Measurements from ENCODE around the gene SCAF1. TPM values are rescaled to one million over a fixed set of nuclear protein-coding genes. Genes with fewer than 3 reads are reported as not detected.

SCAF1 gene
- total and polyA plus RNA-seq, 9 of the 15 experiments (the other 6 are each of a cell fraction or from before 2014, with no cell fraction given) = 0.20 to 79.0 (median 4.9) TPM

- TF ChIP-seq CEBPG (CRISPR knock-in tag; IDR thresholded peaks at IDR 0.05) = no peak
- TF ChIP-seq CEBPG (tag; conservative IDR thresholded peaks at IDR 0.05 in 1 of 2, IDR thresholded peaks at IDR 0.05 in 1 of 2) = peak in 1 of 2 experiments; percentile 36; a peak in 1 of 4 replicates
- TF ChIP-seq TOE1 (IDR thresholded peaks at IDR 0.05; ENCODE audit: borderline replicate concordance) = no peak
- TF ChIP-seq TOE1 (CRISPR knock-in tag; IDR thresholded peaks at IDR 0.05; ENCODE audit: borderline replicate concordance, low read depth) = no peak
- TF ChIP-seq CEBPB (tag; IDR thresholded peaks at IDR 0.05) = peak; percentile 58; the same call in 1 of the 2 replicates
- TF ChIP-seq CC2D1A (IDR thresholded peaks at IDR 0.05) = peak; percentile 68
- peak; percentile 72; the same call in 1 of the 2 replicates for TF ChIP-seq KAT7 (CRISPR knock-in tag; IDR thresholded peaks at IDR 0.05; ENCODE audit: borderline replicate concordance)
- TF ChIP-seq ZBTB34 (CRISPR knock-in tag; IDR thresholded peaks at IDR 0.05) = no peak
- TF ChIP-seq PHB (CRISPR knock-in tag; IDR thresholded peaks at IDR 0.05) = no peak
- TF ChIP-seq RAD21 (CRISPR knock-in tag; conservative IDR thresholded peaks at IDR 0.05 in 1 of 2, IDR thresholded peaks at IDR 0.05 in 1 of 2) = peak; percentile 60 to 73
- TF ChIP-seq ZNF511 (CRISPR knock-in tag; IDR thresholded peaks at IDR 0.05) = peak; percentile 45; the same call in 1 of the 2 replicates
- no peak for TF ChIP-seq DMBX1 (CRISPR knock-in tag; IDR thresholded peaks at IDR 0.05; ENCODE audit: borderline replicate concordance)
- TF ChIP-seq NR3C1 (CRISPR knock-in tag; IDR thresholded peaks at IDR 0.05) = no peak
- TF ChIP-seq CREM (IDR thresholded peaks at IDR 0.05; ENCODE audit: low read depth) = peak; percentile 50; the same call in 1 of the 2 replicates
- no peak for TF ChIP-seq CBFB (CRISPR knock-in tag; IDR thresholded peaks at IDR 0.05)
- TF ChIP-seq, protein P1, sequence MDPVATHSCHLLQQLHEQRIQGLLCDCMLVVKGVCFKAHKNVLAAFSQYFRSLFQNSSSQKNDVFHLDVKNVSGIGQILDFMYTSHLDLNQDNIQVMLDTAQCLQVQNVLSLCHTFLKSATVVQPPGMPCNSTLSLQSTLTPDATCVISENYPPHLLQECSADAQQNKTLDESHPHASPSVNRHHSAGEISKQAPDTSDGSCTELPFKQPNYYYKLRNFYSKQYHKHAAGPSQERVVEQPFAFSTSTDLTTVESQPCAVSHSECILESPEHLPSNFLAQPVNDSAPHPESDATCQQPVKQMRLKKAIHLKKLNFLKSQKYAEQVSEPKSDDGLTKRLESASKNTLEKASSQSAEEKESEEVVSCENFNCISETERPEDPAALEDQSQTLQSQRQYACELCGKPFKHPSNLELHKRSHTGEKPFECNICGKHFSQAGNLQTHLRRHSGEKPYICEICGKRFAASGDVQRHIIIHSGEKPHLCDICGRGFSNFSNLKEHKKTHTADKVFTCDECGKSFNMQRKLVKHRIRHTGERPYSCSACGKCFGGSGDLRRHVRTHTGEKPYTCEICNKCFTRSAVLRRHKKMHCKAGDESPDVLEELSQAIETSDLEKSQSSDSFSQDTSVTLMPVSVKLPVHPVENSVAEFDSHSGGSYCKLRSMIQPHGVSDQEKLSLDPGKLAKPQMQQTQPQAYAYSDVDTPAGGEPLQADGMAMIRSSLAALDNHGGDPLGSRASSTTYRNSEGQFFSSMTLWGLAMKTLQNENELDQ (CRISPR knock-in tag; IDR thresholded peaks at IDR 0.05; ENCODE audit: borderline replicate concordance) = 0 out of 2 replicates have a peak, but pooled peaks have one; percentile 10
- TF ChIP-seq ZBTB7A (IDR thresholded peaks at IDR 0.05; ENCODE audit: borderline replicate concordance, control insufficient read depth, low read depth, low read length) = peak; percentile 88
- no peak for TF ChIP-seq SMARCA4 (IDR thresholded peaks at IDR 0.05)
Observed at GRCh38 chr19:49677901-49678674, 36.1 kb downstream of the SCAF1 start (continued).

Measured in K562 (cell line).